Measurements from ENCODE around the gene ERICH4. TPM values are rescaled to one million over a fixed set of nuclear protein-coding genes. Genes with fewer than 3 reads are reported as not detected.

Gene ERICH4
- total and polyA plus RNA-seq, 2 donors (not counting 3 experiments of a cell fraction or from before 2014, with no cell fraction given), result not detected

- H3K27me3 ChIP-seq (ENCODE audit: control insufficient read depth in 2 of 2, insufficient read depth in 2 of 2, low read length in 2 of 2), result peaks cover 0 to 2% of the 10 kb centered on the region in 2 experiments
- H3K36me3 ChIP-seq (ENCODE audit: control insufficient read depth in 2 of 2, extremely low read depth in 1 of 2, insufficient read depth in 2 of 2, low read length in 2 of 2), result peaks cover 2 to 7% of the 10 kb centered on the region in 2 experiments
- FAIRE-seq, result no peak
- no TSS peak for BruUV-seq (replicated peaks)
- no peak for DNase-seq (ENCODE audit: low read depth, low spot score)
- H3K79me2 ChIP-seq (ENCODE audit: control insufficient read depth, insufficient read depth, low read length), result no peaks in the 10 kb centered on the region
- no peak overlapping the region for H3K27ac ChIP-seq (ENCODE audit: insufficient read depth, low read depth, low read length)
- no peak overlapping the region for H2AFZ ChIP-seq (ENCODE audit: low read depth, low read length)
- H3K4me3 ChIP-seq (replicated peaks in 1 of 3; ENCODE audit: insufficient read depth in 1 of 3, low read depth in 1 of 3, low read length in 3 of 3), result no peak overlapping the region
- H3K4me2 ChIP-seq (ENCODE audit: insufficient read depth, low read length), result no peak overlapping the region
- H3K4me1 ChIP-seq (ENCODE audit: control insufficient read depth, extremely low read depth, insufficient read depth, low read length), result peaks cover 24% of the 10 kb centered on the region
- POLR2A ChIA-PET, result no interaction called here
- intact Hi-C loops (cut with micrococcal nuclease), result no loop called here
- no peaks in the 10 kb centered on the region for H3K9me3 ChIP-seq (replicated peaks; ENCODE audit: control insufficient read depth, insufficient read depth, low read length)
- TF ChIP-seq MYC (IDR thresholded peaks at IDR 0.05; ENCODE audit: low read depth, low read length), result no peak
- TF ChIP-seq, protein P1, sequence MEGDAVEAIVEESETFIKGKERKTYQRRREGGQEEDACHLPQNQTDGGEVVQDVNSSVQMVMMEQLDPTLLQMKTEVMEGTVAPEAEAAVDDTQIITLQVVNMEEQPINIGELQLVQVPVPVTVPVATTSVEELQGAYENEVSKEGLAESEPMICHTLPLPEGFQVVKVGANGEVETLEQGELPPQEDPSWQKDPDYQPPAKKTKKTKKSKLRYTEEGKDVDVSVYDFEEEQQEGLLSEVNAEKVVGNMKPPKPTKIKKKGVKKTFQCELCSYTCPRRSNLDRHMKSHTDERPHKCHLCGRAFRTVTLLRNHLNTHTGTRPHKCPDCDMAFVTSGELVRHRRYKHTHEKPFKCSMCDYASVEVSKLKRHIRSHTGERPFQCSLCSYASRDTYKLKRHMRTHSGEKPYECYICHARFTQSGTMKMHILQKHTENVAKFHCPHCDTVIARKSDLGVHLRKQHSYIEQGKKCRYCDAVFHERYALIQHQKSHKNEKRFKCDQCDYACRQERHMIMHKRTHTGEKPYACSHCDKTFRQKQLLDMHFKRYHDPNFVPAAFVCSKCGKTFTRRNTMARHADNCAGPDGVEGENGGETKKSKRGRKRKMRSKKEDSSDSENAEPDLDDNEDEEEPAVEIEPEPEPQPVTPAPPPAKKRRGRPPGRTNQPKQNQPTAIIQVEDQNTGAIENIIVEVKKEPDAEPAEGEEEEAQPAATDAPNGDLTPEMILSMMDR (IDR thresholded peaks at IDR 0.05; ENCODE audit: extremely low read depth in 1 of 2, insufficient read depth in 1 of 2, low read depth in 1 of 2, low read length in 2 of 2), result no peak
- no peak for TF ChIP-seq POLR2AphosphoS5 (IDR thresholded peaks at IDR 0.05; ENCODE audit: insufficient read depth, low read depth, low read length)
- no peak for TF ChIP-seq FOS (IDR thresholded peaks at IDR 0.05; ENCODE audit: borderline replicate concordance, insufficient read depth, low read length)
- TF ChIP-seq POLR2A (IDR thresholded peaks at IDR 0.05; ENCODE audit: low read depth, low read length), result no peak
- TF ChIP-seq EZH2 (IDR thresholded peaks at IDR 0.05; ENCODE audit: borderline replicate concordance, low read depth, low read length, severe bottlenecking), result no peak
- TF ChIP-seq GATA2 (IDR thresholded peaks at IDR 0.05; ENCODE audit: insufficient read depth, insufficient read length, low read depth, low read length), result no peak
- no peak for TF ChIP-seq MAX (IDR thresholded peaks at IDR 0.05; ENCODE audit: insufficient read depth, insufficient read length)
- no peak for TF ChIP-seq JUN (IDR thresholded peaks at IDR 0.05; ENCODE audit: borderline replicate concordance, insufficient read depth, insufficient read length, low read depth)
- dilution Hi-C loops (cut with MboI; ENCODE audit: extremely low pct_ligation_motif_present, low sequenced_read_pairs), result no loop called here
- CTCF ChIA-PET, result interaction anchor here (7.0 to 8.9 kb wide), 2 partner anchors 86 to 112 kb away, joined by 140 to 343 read pairs; no protein-coding TSS in a partner anchor
- H3K9me1 ChIP-seq (replicated peaks; ENCODE audit: control insufficient read depth, extremely low read depth, insufficient read depth, low read length), result peaks cover 3% of the 10 kb centered on the region
- H3K9ac ChIP-seq (replicated peaks; ENCODE audit: extremely low read depth, insufficient read depth, low read length), result no peak overlapping the region
- no peaks in the 10 kb centered on the region for H4K20me1 ChIP-seq (replicated peaks; ENCODE audit: control insufficient read depth, extremely low read depth, insufficient read depth, low read length)
Measured at GRCh38 chr19:41452584-41453275, 9.8 kb downstream of the ERICH4 start.
